NT2/D1 (cell line): Measurements from ENCODE around the gene CLIC5.

Experiments
- SUZ12 ChIP-seq: IDR thresholded peaks from 2 replicates; pipeline ENCODE4 v1.6.1; 2011; ENCODE audit not compliant: insufficient read length, insufficient read depth; ENCODE audit errors: extremely low read depth
- YY1 ChIP-seq: IDR thresholded peaks from 2 replicates; pipeline ENCODE4 v1.6.1; 2011; ENCODE audit not compliant: insufficient read length, insufficient read depth

DNA sequence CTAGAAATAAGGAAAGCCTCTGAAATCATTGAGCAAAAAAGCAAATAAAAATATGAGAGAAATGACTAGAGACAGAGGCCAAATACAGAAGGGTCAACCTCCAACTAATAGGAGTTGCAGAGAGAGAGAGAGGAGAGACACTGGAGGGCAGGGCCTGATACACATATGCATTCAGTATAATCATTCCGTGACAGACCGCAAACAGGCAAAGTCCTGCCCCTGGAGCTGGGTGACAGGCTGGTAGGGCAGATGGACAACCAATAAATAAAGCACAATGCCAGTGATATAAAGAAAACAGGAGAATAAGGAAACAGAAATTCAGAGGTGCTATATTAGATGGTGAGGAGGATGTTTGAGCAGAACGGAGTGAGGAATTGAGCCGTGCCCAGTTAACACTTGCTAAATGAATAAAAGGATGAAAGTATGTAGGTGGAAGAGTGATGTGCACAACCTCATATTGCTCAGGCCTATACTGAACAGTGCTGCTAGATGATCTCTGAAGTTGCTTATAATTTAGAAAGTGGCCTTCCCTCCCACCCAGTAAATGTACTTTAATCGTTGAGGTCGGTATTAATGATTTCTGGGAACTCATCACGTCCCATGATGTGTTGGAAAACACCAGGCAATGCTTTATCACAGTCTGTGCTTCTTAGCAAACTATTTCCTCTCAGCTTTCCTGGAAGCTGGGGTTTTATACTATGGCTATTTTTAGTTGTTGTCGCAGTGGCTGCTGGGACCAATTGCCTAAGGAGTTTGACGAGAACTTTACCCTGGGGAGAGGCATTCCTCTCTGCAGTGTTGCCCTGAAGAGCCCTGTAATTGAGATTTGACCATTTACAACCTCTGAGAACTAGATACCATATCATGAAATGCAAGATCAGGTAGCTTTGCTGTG is 37.6 kb upstream of the CLIC5 start:
- no peak for TF ChIP-seq YY1
- TF ChIP-seq SUZ12: no peak
